C4-2B (cell line): ENCODE results near the gene CCDC160.

ENCODE experiments used
- CTCF ChIP-seq: fragments of 450-650 bp; conservative IDR thresholded peaks from 2 replicates; pipeline ENCODE4 v1.5.1; 2017; ENCODE audit warnings: mild to moderate bottlenecking
- ZFX ChIP-seq: fragments of 450-650 bp; IDR thresholded peaks from 2 replicates; pipeline ENCODE4 v1.6.1; 2017

- no peak for TF ChIP-seq CTCF
- no peak for TF ChIP-seq ZFX
These were observed 26.5 kb upstream of the CCDC160 start for GRCh38 chrX:134210465-134210864.
